ENCODE measurements around the gene DKK3. TPM values are rescaled to one million over a fixed set of nuclear protein-coding genes. Genes with fewer than 3 reads are reported as not detected.

DKK3 gene
- total RNA-seq (2022; extraction: Qiagen RNA extraction; ENCODE audit: low read depth) = 10.1 to 15.6 TPM (median 12.2 TPM) in 5 replicates

DNA sequence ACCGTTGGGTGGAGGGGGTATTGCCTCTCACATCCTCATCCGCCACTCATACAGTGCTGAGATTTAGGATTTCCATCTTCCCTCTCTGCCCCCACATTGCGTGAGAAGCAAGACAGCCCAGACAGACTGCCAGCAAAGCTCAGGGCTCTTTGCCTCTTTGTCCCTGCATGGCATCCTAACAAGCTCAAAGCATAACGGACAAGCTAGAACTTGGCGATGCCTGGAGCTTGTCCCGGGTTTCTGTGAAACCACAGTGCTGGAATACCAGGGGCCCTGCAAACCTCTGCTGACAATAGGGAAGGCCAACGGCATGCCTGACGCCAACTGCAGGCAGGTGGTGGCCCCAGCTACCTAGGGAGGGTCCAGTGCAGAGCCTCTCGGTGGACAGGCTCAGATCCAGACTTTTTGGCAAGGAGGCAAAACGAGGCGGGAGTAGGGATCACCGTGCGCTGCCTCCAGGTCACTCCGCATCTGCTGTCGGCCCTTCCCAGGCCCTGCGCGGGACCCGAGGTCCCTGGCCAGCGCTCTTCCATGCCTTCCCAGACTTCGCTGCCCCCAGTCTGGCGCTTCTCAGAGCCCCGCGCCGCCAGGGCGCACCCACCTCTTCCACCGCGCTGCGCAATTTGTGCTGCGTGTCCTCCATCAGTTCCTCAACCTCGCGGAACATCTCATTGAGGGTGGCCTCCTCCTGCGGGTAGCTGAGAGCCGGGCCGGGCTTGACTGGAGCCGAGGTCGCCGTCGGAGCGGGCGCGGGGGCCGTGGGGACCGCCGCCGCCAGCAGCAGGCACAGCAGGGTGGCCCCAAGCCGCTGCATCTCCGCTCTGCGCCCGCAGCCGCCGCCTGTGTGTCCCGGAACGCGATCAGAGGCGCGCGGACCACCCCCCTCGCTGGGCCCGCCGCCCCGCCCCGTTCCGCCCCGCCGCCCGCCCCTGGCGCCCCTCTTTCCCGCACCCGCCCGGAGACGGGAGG lies at the start of gene DKK3:
Gene DKK3 (minus strand): TSS at position 858 of the 969 bp plus-strand sequence. CDS start 44 bp downstream, at position 814.

Other genes starting within 250 kb of the DKK3 start
- gene USP47, start 166.7 kb downstream of the DKK3 start, total RNA-seq (2022; extraction: Qiagen RNA extraction; ENCODE audit: low read depth) = 20.4 to 33.0 TPM (median 26.9 TPM) in 5 replicates
- gene MICAL2, start 102.0 kb upstream of the DKK3 start, total RNA-seq (2022; extraction: Qiagen RNA extraction; ENCODE audit: low read depth) = 81.2 to 108 TPM (median 90.8 TPM) in 5 replicates

All from A549 treated with RU486 at 1 μM for 4 hours (cell line).